ENCODE data around the gene TMUB2. TPM values are rescaled to one million over a fixed set of nuclear protein-coding genes. Genes with fewer than 3 reads are reported as not detected.

The TMUB2 gene
- total and polyA plus RNA-seq, 2 experiments from 2014 or later = 41.6 to 45.0 TPM

DNA sequence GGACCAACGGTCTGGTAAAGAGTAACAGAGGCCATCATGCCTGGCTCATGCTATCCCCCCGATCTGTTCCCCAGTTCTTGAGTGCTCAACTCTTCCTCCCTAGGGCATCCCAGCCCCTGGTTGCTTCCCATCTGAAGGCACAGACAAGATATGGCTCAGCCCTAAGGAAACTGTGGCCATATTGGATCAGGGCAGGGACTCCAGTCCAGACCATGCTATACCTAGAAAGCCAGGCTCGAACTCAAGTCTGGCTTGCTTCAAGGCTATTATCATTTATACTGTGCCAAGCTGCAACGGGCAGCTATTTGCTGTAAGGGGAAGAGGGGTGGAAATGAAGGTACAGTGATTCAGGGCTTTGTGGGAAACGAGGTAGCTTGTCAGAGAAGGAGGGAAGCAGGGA, 29.9 kb downstream of the TMUB2 start:
- Histone ChIP-seq H3K36me3 (ENCODE audit: low read depth) (peaks cover 24% of the 10 kb centered on the region), H3K9ac (no peak overlapping the region), H3K79me2 (ENCODE audit: insufficient read depth) (peaks cover 42% of the 10 kb centered on the region), H3K4me1 (ENCODE audit: insufficient read depth) (peaks cover 14% of the 10 kb centered on the region; the same call in 1 of the 2 replicates), H3K27me3 (replicated peaks; ENCODE audit: insufficient read depth) (no peaks in the 10 kb centered on the region), H3K9me3 (ENCODE audit: low read depth) (no peaks in the 10 kb centered on the region), H3F3A (ENCODE audit: insufficient read depth) (peaks cover 10% of the 10 kb centered on the region; the same call in 1 of the 2 replicates), H4K20me1 (ENCODE audit: insufficient read depth) (no peaks in the 10 kb centered on the region), H3K9me2 (ENCODE audit: insufficient read depth) (no peaks in the 10 kb centered on the region), H3K4me2 (ENCODE audit: unreplicated experiment) (no peak overlapping the region), H2AFZ (no peak overlapping the region), H3K27ac (no peak overlapping the region), H3K4me3 (no peak overlapping the region)
- WGBS, 2 experiments (ENCODE audit: low coverage in 1 of 2, low lambda C conversion rate in 2 of 2, missing lambda C conversion rate in 2 of 2) = 63 to 67% methylated on average over 5 of the region's 5 CpGs
- no peak for DNase-seq
- TF ChIP-seq EZH2 (IDR thresholded peaks at IDR 0.05; ENCODE audit: insufficient read depth, poor library complexity, severe bottlenecking) (no peak), EZH2phosphoT487 (IDR thresholded peaks at IDR 0.05; ENCODE audit: insufficient read depth, low read depth) (no peak)
- in situ Hi-C loops (cut with MboI) = loop anchor here (25.0 kb wide), 2 partner anchors 321 to 421 kb away; no protein-coding TSS in a partner anchor

DNA sequence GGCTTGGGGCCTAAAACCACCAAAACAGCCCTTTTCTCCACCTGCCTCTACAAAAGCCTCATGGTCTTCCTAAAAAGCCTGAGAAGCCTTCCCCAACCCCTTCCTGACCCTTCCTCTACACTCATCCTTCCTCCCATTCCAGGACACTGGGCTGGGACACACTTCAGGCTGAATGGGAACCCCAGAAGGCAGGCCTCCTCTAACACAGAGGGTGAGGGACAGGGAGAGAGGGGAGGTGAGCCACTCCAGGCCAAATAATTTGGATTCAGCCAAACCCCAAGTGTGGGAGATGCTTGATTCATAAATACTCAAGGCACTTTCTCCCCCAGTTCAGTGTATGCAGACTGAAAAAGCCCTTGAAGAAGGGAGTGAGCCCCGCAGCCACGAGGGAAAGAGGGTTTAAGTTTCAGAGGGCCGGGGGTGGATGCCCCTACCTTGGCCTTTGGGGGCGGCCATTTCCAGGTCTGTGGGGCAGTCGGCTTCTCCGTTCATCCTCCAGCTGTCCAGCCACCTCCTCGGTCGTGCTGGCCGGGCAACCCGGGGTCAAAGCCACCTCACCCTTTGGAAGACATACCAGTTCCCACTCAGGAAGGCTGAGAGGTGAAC, 31.1 kb downstream of the TMUB2 start:
- Histone ChIP-seq H3K4me3 (peak overlapping the region; percentile 85), H2AFZ (no peak overlapping the region), H3K79me2 (ENCODE audit: insufficient read depth) (peaks cover 42% of the 10 kb centered on the region), H3K4me1 (ENCODE audit: insufficient read depth) (peaks cover 20% of the 10 kb centered on the region), H3K27ac (peak overlapping the region; percentile 85), H4K20me1 (ENCODE audit: insufficient read depth) (no peaks in the 10 kb centered on the region), H3K9ac (peak overlapping the region; percentile 98), H3K4me2 (ENCODE audit: unreplicated experiment) (peak overlapping the region; percentile 90), H3K9me3 (ENCODE audit: low read depth) (no peaks in the 10 kb centered on the region), H3F3A (ENCODE audit: insufficient read depth) (peaks cover 14% of the 10 kb centered on the region), H3K36me3 (ENCODE audit: low read depth) (peaks cover 24% of the 10 kb centered on the region), H3K27me3 (replicated peaks; ENCODE audit: insufficient read depth) (no peaks in the 10 kb centered on the region), H3K9me2 (ENCODE audit: insufficient read depth) (no peaks in the 10 kb centered on the region)
- TF ChIP-seq EZH2phosphoT487 (IDR thresholded peaks at IDR 0.05; ENCODE audit: insufficient read depth, low read depth) (no peak), EZH2 (IDR thresholded peaks at IDR 0.05; ENCODE audit: insufficient read depth, poor library complexity, severe bottlenecking) (no peak)
- WGBS, 2 experiments (ENCODE audit: low coverage in 1 of 2, low lambda C conversion rate in 2 of 2, missing lambda C conversion rate in 2 of 2) = 7% methylated on average over 10 of the region's 10 CpGs
- in situ Hi-C loops (cut with MboI) = loop anchor here (25.0 kb wide), 2 partner anchors 319 to 419 kb away; no protein-coding TSS in a partner anchor
- no peak for DNase-seq

DNA sequence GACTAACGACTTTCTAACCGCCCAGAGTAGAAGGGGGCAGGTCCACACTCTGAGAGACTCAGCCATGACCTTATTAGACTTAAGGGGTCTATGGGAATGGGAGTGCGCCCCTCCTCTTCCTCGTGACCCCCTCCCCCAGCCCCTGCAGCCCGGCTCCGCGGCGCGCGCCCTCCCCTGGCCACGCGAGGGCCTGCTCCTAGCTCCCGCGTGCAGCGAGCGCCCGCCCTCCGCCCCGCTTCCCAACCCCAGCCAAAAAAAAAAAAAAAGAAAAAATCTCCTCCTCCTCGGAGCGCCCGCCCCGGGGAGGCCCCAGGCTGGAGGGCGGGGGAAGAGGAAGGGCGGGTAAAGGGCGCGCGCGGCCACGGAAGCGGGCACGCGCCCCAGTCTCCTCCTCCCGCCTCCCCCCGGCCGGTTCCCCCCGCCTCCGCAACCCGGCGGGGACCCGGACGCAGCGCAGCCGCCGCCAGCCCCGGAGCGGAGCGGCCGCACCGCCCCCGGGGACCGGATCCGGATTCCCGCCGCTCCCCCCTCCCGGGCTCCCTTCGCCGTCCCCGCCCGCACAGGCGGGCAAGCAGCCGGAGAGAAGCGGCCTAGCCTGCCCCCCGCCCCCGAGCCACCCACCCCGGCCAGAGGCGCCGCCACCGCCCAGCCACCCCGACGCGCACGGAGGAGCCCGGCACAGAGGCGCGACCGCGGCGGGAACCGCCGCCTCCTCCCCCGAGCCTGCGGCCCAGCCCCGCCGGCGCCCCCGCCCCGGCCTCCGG, 31.8 kb downstream of the TMUB2 start:
- Histone ChIP-seq H3K9ac (peak overlapping the region; percentile 98), H3K27me3 (replicated peaks; ENCODE audit: insufficient read depth) (no peaks in the 10 kb centered on the region), H3K4me1 (ENCODE audit: insufficient read depth) (peaks cover 22% of the 10 kb centered on the region), H3K4me3 (peak overlapping the region; percentile 85), H3K9me3 (ENCODE audit: low read depth) (no peaks in the 10 kb centered on the region), H3K4me2 (ENCODE audit: unreplicated experiment) (peak overlapping the region; percentile 90), H2AFZ (no peak overlapping the region), H3K36me3 (ENCODE audit: low read depth) (peaks cover 24% of the 10 kb centered on the region), H4K20me1 (ENCODE audit: insufficient read depth) (no peaks in the 10 kb centered on the region), H3K79me2 (ENCODE audit: insufficient read depth) (peaks cover 42% of the 10 kb centered on the region), H3K27ac (peak overlapping the region; percentile 85), H3K9me2 (ENCODE audit: insufficient read depth) (no peaks in the 10 kb centered on the region), H3F3A (ENCODE audit: insufficient read depth) (peaks cover 17% of the 10 kb centered on the region)
- DNase-seq = peak; percentile 94
- no peak for TF ChIP-seq EZH2 (IDR thresholded peaks at IDR 0.05; ENCODE audit: insufficient read depth, poor library complexity, severe bottlenecking)
- no peak for TF ChIP-seq EZH2phosphoT487 (IDR thresholded peaks at IDR 0.05; ENCODE audit: insufficient read depth, low read depth)
- in situ Hi-C loops (cut with MboI) = loop anchor here (25.0 kb wide), 2 partner anchors 319 to 419 kb away; no protein-coding TSS in a partner anchor
- WGBS, 2 experiments (ENCODE audit: low coverage in 1 of 2, low lambda C conversion rate in 2 of 2, missing lambda C conversion rate in 2 of 2) = 1 to 2% methylated on average over 6 to 49 of the region's 89 CpGs

DNA sequence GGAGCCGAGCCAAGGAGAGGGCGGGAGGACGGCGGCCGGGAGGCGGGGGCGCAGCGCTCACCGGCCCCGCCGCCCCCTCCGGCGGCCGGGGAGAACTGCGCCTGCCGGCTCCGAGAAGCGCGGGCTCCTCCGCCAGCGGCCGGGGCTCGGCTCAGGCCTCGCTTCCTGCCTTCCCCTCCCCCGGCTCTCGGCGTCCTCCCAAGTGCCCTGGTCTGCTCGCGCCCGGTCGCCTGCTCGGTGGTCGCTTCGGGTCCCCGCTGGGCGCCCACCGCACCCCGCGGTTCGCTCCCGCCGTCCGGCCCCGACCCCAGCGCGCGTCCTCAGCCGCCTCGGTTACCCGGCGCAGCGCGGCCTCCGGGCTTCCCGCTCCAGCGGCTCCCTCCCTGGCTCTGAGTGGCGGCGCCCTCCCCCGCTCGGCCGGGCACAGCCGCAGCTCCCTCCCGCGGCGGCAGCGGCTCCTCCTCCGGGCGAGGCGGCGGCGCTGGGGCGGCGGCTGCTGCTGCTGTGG, 32.4 kb downstream of the TMUB2 start:
- in situ Hi-C loops (cut with MboI) = loop anchor here (25.0 kb wide), 2 partner anchors 318 to 418 kb away; no protein-coding TSS in a partner anchor
- H3K9me2 ChIP-seq (ENCODE audit: insufficient read depth) = no peaks in the 10 kb centered on the region
- H3K4me1 ChIP-seq (ENCODE audit: insufficient read depth) = peaks cover 27% of the 10 kb centered on the region
- H3K79me2 ChIP-seq (ENCODE audit: insufficient read depth) = peaks cover 42% of the 10 kb centered on the region
- no peak overlapping the region for H2AFZ ChIP-seq
- DNase-seq = peak; percentile 89
- peaks cover 21% of the 10 kb centered on the region for H3K36me3 ChIP-seq (ENCODE audit: low read depth)
- H4K20me1 ChIP-seq (ENCODE audit: insufficient read depth) = no peaks in the 10 kb centered on the region
- peak overlapping the region; percentile 85 for H3K4me3 ChIP-seq
- no peaks in the 10 kb centered on the region for H3K9me3 ChIP-seq (ENCODE audit: low read depth)
- TF ChIP-seq EZH2 (IDR thresholded peaks at IDR 0.05; ENCODE audit: insufficient read depth, poor library complexity, severe bottlenecking) (no peak), EZH2phosphoT487 (IDR thresholded peaks at IDR 0.05; ENCODE audit: insufficient read depth, low read depth) (no peak)
- H3F3A ChIP-seq (ENCODE audit: insufficient read depth) = peaks cover 17% of the 10 kb centered on the region
- WGBS, 2 experiments (ENCODE audit: low coverage in 1 of 2, low lambda C conversion rate in 2 of 2, missing lambda C conversion rate in 2 of 2) = 0 to 1% methylated on average over 9 to 56 of the region's 73 CpGs
- no peaks in the 10 kb centered on the region for H3K27me3 ChIP-seq (replicated peaks; ENCODE audit: insufficient read depth)
- H3K4me2 ChIP-seq (ENCODE audit: unreplicated experiment) = peak overlapping the region; percentile 43
- H3K27ac ChIP-seq = peak overlapping the region; percentile 85
- H3K9ac ChIP-seq = peak overlapping the region; percentile 98
